AG09309 (cell line): Measurements from ENCODE around the gene RNF212.

Experiments
- DNase-seq: peaks from one replicate; pipeline ENCODE4 v3.0.0-alpha.2; 2010; ENCODE audit warnings: low read depth
- H3K4me3 ChIP-seq: 2 replicates; pipeline ENCODE4 v1.5.1; 2011; ENCODE audit warnings: mild to moderate bottlenecking, low read depth, low read length, moderate library complexity; ENCODE audit not compliant: control insufficient read depth
- TF ChIP-seq, protein P1 (sequence below): IDR thresholded peaks from 2 replicates; pipeline ENCODE4 v1.5.1; 2011; ENCODE audit warnings: mild to moderate bottlenecking, low read depth, low read length, inconsistent platforms; ENCODE audit not compliant: insufficient read depth, control insufficient read depth; ENCODE audit errors: missing control alignments

RNF212 gene

GRCh38 chr4:1045595-1046201 is 67.7 kb downstream of the RNF212 start:
- TF ChIP-seq, protein P1, sequence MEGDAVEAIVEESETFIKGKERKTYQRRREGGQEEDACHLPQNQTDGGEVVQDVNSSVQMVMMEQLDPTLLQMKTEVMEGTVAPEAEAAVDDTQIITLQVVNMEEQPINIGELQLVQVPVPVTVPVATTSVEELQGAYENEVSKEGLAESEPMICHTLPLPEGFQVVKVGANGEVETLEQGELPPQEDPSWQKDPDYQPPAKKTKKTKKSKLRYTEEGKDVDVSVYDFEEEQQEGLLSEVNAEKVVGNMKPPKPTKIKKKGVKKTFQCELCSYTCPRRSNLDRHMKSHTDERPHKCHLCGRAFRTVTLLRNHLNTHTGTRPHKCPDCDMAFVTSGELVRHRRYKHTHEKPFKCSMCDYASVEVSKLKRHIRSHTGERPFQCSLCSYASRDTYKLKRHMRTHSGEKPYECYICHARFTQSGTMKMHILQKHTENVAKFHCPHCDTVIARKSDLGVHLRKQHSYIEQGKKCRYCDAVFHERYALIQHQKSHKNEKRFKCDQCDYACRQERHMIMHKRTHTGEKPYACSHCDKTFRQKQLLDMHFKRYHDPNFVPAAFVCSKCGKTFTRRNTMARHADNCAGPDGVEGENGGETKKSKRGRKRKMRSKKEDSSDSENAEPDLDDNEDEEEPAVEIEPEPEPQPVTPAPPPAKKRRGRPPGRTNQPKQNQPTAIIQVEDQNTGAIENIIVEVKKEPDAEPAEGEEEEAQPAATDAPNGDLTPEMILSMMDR: no peak
- no peak overlapping the region for H3K4me3 ChIP-seq
- no peak for DNase-seq

- DNase-seq: no peak
- no peak overlapping the region for H3K4me3 ChIP-seq
- TF ChIP-seq, protein P1: no peak
Measured at GRCh38 chr4:1045193-1045594, 68.2 kb downstream of the RNF212 start.

- TF ChIP-seq, protein P1: peak; percentile 6
- no peak overlapping the region; the same call in 1 of the 2 replicates for H3K4me3 ChIP-seq
- DNase-seq: no peak
Measured at GRCh38 chr4:1044469-1045192, 68.7 kb downstream of the RNF212 start.

- TF ChIP-seq, protein P1: no peak
- peak overlapping the region; percentile 14 for H3K4me3 ChIP-seq
- DNase-seq: peak; percentile 97
Measured at GRCh38 chr4:1043651-1044468, 69.5 kb downstream of the RNF212 start.

GRCh38 chr4:1043162-1043561 is 70.2 kb downstream of the RNF212 start:
- no peak overlapping the region for H3K4me3 ChIP-seq
- DNase-seq: no peak
- TF ChIP-seq, protein P1: no peak

DNA sequence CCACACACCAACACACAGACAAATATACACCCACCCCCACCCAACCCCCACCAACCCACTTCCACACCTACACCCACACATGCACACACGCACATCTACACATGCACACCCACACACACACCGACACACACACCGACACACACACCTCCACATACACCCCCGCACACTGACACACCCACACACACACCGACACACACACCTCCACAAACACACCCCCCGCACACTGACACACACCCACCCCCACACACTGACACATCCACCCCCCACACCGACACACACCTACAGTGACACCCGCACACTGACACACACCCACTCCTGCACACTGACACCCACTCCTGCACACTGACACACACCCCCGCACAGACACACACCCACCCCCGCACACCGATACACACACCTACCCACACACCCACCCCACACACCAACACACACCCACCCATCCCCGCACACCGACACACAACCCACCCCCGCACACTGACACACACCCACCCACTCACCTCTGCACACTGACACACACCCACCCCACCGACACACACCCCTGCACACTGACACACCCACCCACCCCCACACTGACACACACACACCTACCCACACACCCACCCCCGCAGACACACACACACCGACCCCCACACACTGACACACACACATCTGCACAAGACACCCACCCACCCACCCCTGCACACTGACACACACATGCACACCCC is 70.9 kb downstream of the RNF212 start:
- DNase-seq: no peak
- TF ChIP-seq, protein P1: no peak
- no peak overlapping the region for H3K4me3 ChIP-seq
